DND-41 (cell line): ENCODE results near the gene CLSTN2.

Source experiments
- ATAC-seq: fragments of 200-7000 bp; cut with Tn5 transposase; 3 replicates; pipeline ENCODE4 v1.9.1; 2021; ENCODE audit warnings: low read depth; ENCODE audit not compliant: insufficient read depth
- DNase-seq: peaks from one replicate; pipeline ENCODE4 v3.0.0-alpha.2; 2020
- H2AFZ ChIP-seq: 2 replicates; pipeline ENCODE4 v1.6.0; 2012; ENCODE audit warnings: low read depth, low read length
- H3K27ac ChIP-seq: 2 replicates; pipeline ENCODE4 v1.5.1; 2012; ENCODE audit warnings: low read length, inconsistent platforms
- H3K27me3 ChIP-seq: fragments of 200-600 bp; sonication (generic); 2 replicates; pipeline ENCODE4 v1.6.0; 2012; ENCODE audit warnings: low read length, mild to moderate bottlenecking, inconsistent platforms; ENCODE audit not compliant: insufficient read depth, poor library complexity
- H3K36me3 ChIP-seq: 2 replicates; pipeline ENCODE4 v1.5.1; 2012; ENCODE audit warnings: low read length, inconsistent platforms; ENCODE audit not compliant: insufficient read depth
- H3K4me1 ChIP-seq: 2 replicates; pipeline ENCODE4 v1.5.1; 2012; ENCODE audit warnings: mild to moderate bottlenecking, low read length; ENCODE audit not compliant: insufficient read depth
- H3K4me2 ChIP-seq: 2 replicates; pipeline ENCODE4 v1.6.0; 2012; ENCODE audit warnings: mild to moderate bottlenecking, moderate library complexity, low read length, inconsistent platforms; ENCODE audit not compliant: insufficient read depth
- H3K4me3 ChIP-seq, 2 experiments: fragments of 200-600 bp in 1 of 2; shearing (Covaris generic) in 1 of 2; 2 replicates each; pipeline ENCODE4 v1.5.1; 2012 to 2016; ENCODE audit warnings: inconsistent platforms in 2 of 2, low read length in 2 of 2, mild to moderate bottlenecking in 2 of 2, low read depth in 1 of 2, moderate library complexity in 1 of 2
- H3K79me2 ChIP-seq: 2 replicates; pipeline ENCODE4 v1.6.0; 2012; ENCODE audit warnings: low read length, inconsistent platforms; ENCODE audit not compliant: insufficient read depth
- H3K9ac ChIP-seq: 2 replicates; pipeline ENCODE4 v1.6.0; 2012; ENCODE audit warnings: low read depth, mild to moderate bottlenecking, inconsistent platforms, low read length, moderate library complexity
- H3K9me3 ChIP-seq: 2 replicates; pipeline ENCODE4 v1.5.1; 2012; ENCODE audit warnings: low read length, moderate library complexity, mild to moderate bottlenecking, inconsistent platforms; ENCODE audit not compliant: insufficient read depth, severe bottlenecking
- H4K20me1 ChIP-seq: 2 replicates; pipeline ENCODE4 v1.6.0; 2012; ENCODE audit warnings: low read length; ENCODE audit not compliant: insufficient read depth
- EZH2 ChIP-seq: IDR thresholded peaks from 3 replicates; pipeline ENCODE4 v1.6.1; 2012; ENCODE audit warnings: borderline replicate concordance, low read depth, mild to moderate bottlenecking, moderate library complexity, low read length, inconsistent platforms; ENCODE audit not compliant: severe bottlenecking
- TF ChIP-seq, protein P1 (sequence below): IDR thresholded peaks from 2 replicates; pipeline ENCODE4 v1.5.1; 2012; ENCODE audit warnings: borderline replicate concordance, low read length, moderate library complexity, mild to moderate bottlenecking; ENCODE audit not compliant: poor library complexity, severe bottlenecking; ENCODE audit errors: extremely low read depth

The CLSTN2 gene

GRCh38 chr3:140311428-140311827 lies 376.4 kb downstream of the CLSTN2 start:
- Histone ChIP-seq H4K20me1 (no peaks in the 10 kb centered on the region), H3K4me2 (no peak overlapping the region), H3K79me2 (no peaks in the 10 kb centered on the region), H3K9ac (no peak overlapping the region), H3K9me3 (no peaks in the 10 kb centered on the region), H3K27me3 (peaks cover 5% of the 10 kb centered on the region), H3K4me1 (no peaks in the 10 kb centered on the region), H3K4me3 (no peak overlapping the region), H2AFZ (no peak overlapping the region), H3K36me3 (no peaks in the 10 kb centered on the region), H3K27ac (no peak overlapping the region)
- no peak for DNase-seq
- no peak for ATAC-seq
- TF ChIP-seq, protein P1, sequence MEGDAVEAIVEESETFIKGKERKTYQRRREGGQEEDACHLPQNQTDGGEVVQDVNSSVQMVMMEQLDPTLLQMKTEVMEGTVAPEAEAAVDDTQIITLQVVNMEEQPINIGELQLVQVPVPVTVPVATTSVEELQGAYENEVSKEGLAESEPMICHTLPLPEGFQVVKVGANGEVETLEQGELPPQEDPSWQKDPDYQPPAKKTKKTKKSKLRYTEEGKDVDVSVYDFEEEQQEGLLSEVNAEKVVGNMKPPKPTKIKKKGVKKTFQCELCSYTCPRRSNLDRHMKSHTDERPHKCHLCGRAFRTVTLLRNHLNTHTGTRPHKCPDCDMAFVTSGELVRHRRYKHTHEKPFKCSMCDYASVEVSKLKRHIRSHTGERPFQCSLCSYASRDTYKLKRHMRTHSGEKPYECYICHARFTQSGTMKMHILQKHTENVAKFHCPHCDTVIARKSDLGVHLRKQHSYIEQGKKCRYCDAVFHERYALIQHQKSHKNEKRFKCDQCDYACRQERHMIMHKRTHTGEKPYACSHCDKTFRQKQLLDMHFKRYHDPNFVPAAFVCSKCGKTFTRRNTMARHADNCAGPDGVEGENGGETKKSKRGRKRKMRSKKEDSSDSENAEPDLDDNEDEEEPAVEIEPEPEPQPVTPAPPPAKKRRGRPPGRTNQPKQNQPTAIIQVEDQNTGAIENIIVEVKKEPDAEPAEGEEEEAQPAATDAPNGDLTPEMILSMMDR = no peak
- TF ChIP-seq EZH2 = no peak

DNA sequence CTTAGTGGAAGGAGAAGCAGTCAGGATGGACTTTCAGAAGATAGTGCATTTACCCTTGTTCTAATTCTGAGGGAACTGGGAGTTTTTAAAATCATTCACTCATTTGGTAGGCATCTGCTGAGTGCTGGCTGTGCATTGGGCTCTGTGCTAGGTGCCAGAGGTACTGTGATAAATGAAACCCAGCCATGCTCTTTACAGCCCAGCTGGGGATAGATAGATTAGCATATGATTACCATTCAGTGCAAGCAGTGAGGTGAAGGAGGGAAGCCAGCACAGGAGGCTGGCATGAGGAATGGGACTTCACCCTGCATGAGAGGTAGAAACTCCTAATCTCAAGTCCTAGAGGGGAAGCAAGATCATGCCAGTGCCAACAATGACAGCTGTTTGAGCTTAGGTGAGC lies 381.0 kb downstream of the CLSTN2 start:
- DNase-seq = no peak
- H3K27me3 ChIP-seq = peaks cover 10% of the 10 kb centered on the region
- no peak for TF ChIP-seq EZH2
- TF ChIP-seq, protein P1 = no peak
- no peak overlapping the region for H3K27ac ChIP-seq
- H3K79me2 ChIP-seq = no peaks in the 10 kb centered on the region
- H3K4me3 ChIP-seq = no peak overlapping the region
- H2AFZ ChIP-seq = no peak overlapping the region
- ATAC-seq = no peak
- H3K9me3 ChIP-seq = no peaks in the 10 kb centered on the region
- H3K4me1 ChIP-seq = no peaks in the 10 kb centered on the region
- H4K20me1 ChIP-seq = no peaks in the 10 kb centered on the region
- no peak overlapping the region for H3K4me2 ChIP-seq
- no peaks in the 10 kb centered on the region for H3K36me3 ChIP-seq
- H3K9ac ChIP-seq = no peak overlapping the region

DNA sequence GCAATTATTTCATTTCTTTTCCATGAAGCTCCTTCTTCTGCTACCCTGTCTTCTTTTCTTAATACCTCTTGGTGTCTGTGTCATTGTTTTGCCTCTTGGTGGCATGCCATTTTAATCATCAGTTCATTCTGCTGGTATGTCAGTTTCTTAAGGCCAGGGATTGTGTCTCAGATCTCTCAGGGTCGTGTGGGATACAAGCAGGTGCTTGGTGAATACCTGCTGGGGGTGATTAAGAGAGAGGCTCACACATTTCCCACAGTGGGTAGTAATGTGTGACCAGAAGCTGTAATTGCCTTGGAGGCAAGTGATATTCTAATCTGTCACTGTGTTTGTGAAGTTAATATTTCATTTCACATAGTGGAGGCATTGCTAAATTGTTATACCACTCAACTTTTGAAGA lies 381.5 kb downstream of the CLSTN2 start:
- TF ChIP-seq, protein P1 = no peak
- no peak for TF ChIP-seq EZH2
- Histone ChIP-seq H3K4me2 (no peak overlapping the region), H2AFZ (no peak overlapping the region), H3K79me2 (no peaks in the 10 kb centered on the region), H3K9me3 (no peaks in the 10 kb centered on the region), H4K20me1 (no peaks in the 10 kb centered on the region), H3K9ac (no peak overlapping the region), H3K4me3 (no peak overlapping the region), H3K27me3 (peaks cover 10% of the 10 kb centered on the region), H3K27ac (no peak overlapping the region), H3K36me3 (no peaks in the 10 kb centered on the region), H3K4me1 (no peaks in the 10 kb centered on the region)
- DNase-seq (no peak), ATAC-seq (no peak)

GRCh38 chr3:140316868-140317400 lies 381.9 kb downstream of the CLSTN2 start:
- H3K4me3 ChIP-seq = no peak overlapping the region
- ATAC-seq (no peak), DNase-seq (no peak)
- no peak overlapping the region for H3K4me2 ChIP-seq
- no peak overlapping the region for H3K9ac ChIP-seq
- no peaks in the 10 kb centered on the region for H3K9me3 ChIP-seq
- H4K20me1 ChIP-seq = no peaks in the 10 kb centered on the region
- no peak overlapping the region for H2AFZ ChIP-seq
- no peaks in the 10 kb centered on the region for H3K4me1 ChIP-seq
- TF ChIP-seq, protein P1 = no peak
- no peak for TF ChIP-seq EZH2
- no peak overlapping the region for H3K27ac ChIP-seq
- H3K79me2 ChIP-seq = no peaks in the 10 kb centered on the region
- H3K36me3 ChIP-seq = no peaks in the 10 kb centered on the region
- peaks cover 10% of the 10 kb centered on the region for H3K27me3 ChIP-seq
